Measurements from ENCODE around the gene HTR3D.
"Not testable (repeated sequence)": the region's sequence is repeated elsewhere in the genome, so short reads cannot be mapped to it uniquely, and the experiment has no call there.

Gene HTR3D

DNA sequence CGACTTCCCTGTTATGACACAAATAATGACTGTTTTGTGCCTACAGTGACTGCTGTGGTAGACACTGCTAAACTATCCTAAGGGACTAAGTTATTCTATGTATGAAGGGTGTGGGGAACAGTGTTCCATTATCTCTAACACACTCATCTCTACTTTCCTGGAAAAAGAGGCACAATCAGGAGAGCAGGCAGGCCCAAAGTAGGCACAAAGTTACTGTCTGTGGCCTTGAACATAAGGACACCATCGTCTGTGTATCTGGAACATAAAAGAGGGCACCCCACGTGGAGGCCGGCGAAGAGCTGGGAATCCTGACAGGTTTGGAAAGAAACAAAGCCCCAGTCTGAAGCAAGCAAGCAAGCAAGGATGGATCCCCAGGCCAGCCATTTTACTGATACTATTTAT is 15.4 kb upstream of the HTR3D start:
- DNase-seq: no peak

- peak; percentile 9 for DNase-seq
These were observed 14.5 kb upstream of the HTR3D start for GRCh38 chr3:184016811-184017671.

DNA sequence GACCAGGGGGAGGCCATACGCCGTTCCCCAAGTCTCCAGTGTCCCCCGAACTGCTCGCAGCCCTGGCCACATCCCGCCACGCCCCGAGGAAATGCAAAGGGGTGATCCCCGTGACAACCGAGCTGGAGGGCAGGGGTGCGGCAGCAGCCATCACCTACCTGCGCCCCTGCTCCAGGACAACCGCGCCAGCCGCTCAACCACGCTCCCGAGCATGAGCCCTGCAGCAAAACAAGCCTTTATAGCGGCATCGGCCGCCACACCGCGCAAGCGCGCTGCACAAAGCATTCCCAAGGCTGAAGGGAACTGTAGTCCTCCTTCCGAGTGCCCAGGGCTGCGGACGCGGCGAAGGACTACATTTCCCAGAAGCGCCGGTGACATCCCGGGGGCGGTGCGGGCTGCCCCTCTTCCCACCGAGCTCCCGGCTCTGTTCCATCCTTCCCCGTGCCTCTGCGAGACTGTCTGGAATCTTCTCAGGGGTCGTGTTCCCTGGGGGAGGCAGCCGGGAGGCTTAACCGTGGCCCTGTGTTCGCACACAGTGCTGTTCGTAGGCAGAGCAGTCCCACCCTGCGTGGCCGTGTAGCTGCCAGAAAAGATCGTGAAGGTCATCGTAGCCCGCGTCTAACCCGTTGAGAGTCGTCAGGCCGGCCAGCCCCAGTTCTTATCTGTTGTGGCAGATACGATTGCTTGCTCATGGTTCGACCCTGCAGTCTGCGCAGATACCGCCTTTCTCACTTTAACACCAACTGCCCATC is 13.7 kb upstream of the HTR3D start, which contains the start of gene ABCC5:
Gene ABCC5, minus strand, starts transcription at position 213 of the 752 bp plus-strand sequence. CDS start 3,492 bp downstream, outside the sequence.
- DNase-seq: peak; percentile 70

- DNase-seq: no peak
These were observed 13.0 kb upstream of the HTR3D start for GRCh38 chr3:184018424-184018973.

DNA sequence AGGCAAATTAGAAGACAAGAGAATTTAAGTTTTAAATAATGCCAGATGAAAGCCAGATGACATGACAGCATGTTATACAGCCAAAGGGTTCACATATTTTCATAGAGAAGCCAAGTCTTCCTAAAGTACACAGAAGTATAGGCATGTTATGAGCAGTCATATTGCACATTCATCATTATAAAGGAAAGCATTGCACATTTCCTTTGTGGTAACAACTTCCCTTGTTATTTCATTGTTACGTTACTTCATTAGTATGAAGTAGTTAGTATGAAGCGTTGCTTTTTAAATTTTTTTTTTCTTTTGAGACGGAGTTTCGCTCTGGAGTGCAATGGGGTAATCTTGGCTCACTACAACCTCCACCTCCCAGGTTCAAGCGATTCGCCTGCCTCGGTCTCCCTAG is 9.2 kb upstream of the HTR3D start:
- no peak for DNase-seq

DNA sequence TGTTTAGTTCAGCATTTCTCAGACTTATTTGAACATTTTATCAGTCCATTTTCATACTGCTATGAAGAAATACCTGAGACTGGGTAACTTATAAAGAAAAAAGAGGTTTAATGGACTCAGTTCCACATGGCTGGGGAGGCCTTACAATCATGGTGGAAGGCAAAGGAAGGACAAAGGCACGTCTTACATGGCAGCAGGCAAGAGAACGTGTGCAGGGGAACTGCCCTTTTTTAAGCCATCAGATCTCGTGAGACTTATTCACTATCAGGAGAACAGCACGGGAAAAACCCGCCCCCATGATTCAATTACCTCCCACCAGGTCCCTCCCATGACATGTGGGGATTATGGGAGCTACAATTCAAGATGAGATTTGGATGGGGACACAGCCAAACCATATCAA is 6.3 kb upstream of the HTR3D start:
- DNase-seq: not testable (repeated sequence)

DNA sequence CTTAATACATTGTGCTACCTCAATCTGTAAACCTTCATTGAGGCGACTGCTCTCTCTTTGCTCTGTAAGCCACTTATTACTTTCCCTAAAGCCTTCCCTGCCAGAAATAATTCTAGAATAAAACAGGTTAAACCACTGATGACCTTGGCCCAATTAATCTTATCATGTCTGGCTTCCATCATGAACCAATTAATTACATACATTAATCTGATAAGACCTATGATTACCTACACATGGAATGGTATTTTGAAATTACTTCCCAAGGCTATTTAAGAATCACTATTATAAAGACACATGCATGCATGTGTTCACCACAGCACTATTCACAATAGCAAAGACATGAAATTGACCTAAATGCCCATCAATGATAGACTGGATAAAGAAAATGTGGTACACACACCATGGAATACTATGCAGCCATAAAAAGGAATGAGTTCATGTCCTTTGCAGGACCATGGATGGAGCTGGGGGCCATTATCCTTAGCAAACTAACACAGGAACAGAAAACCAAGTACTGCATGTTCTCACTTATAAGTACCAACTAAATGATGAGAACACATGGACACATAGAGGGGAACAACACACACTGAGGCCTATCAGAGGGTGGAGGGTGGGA is 3.2 kb upstream of the HTR3D start:
- not testable (repeated sequence) for DNase-seq

GRCh38 chr3:184029443-184029842 is 2.1 kb upstream of the HTR3D start:
- no peak for DNase-seq

DNA sequence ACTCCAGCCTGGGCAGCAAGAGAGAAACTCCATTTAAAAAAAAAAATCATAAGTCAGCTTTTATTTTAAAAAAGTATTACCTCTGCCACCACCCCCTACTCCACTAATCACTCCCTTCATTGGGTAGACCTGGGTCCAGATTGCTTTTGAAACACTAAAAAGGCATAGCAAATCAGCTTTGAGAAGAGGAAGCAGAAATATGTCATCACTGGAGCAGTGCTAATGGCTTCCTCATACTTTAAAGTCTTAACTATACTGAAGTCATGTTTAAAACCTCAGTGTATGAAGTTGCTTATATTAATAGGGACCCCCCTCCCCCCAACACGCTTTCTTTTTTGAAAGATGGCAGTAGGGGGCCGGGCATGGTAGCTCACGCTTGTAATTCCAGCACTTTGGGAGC is 1.0 kb upstream of the HTR3D start:
- no peak for DNase-seq

DNA sequence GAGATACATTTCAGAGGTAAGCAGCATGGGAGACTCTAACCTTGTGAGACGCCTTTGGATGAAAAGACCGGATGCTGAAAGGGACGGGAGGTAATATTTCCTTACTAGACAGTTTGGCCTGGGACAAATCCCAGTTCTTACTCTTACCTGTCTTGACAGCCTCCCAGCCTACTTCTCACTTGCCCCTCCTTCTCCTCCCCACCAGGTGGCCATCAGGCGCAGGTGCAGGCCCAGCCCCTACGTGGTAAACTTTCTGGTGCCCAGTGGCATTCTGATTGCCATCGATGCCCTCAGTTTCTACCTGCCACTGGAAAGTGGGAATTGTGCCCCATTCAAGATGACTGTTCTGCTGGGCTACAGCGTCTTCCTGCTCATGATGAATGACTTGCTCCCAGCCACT is 6.3 kb downstream of the HTR3D start:
- DNase-seq: no peak

DNA sequence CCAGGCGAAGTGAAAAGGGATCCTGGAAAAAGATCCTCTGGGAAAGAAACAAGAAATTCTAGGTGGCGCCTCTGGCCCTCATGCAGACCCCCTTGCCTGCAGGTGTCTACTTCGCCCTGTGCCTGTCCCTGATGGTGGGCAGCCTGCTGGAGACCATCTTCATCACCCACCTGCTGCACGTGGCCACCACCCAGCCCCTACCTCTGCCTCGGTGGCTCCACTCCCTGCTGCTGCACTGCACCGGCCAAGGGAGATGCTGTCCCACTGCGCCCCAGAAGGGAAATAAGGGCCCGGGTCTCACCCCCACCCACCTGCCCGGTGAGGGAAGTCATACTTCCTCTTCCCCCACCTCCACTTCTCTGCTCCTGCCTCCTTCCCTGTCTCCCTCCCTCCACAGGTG is 6.8 kb downstream of the HTR3D start:
- not testable (repeated sequence) for DNase-seq

DNA sequence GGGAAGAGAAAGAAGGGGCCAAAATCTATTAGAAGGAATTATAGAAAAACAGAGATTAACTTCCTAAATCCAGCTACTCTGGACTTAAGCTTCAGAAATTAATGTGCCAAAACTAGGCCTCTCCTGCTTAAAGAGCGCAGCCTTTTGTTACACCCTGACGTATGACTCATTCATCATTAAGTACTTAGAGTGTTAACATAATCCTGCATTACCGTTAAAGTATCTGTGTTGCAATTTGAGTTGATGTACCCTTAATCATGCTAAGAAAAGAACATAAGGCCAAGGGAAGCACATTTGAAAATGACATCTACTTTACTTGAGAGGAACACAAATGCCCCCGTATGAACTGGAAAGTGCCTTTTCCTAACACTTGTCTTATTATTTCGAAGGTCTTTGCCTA is 7.9 kb downstream of the HTR3D start:
- DNase-seq: no peak

- DNase-seq: no peak
These were observed 8.5 kb downstream of the HTR3D start for GRCh38 chr3:184040010-184040409.

GRCh38 chr3:184042617-184043016 is 11.1 kb downstream of the HTR3D start:
- DNase-seq: no peak

DNA sequence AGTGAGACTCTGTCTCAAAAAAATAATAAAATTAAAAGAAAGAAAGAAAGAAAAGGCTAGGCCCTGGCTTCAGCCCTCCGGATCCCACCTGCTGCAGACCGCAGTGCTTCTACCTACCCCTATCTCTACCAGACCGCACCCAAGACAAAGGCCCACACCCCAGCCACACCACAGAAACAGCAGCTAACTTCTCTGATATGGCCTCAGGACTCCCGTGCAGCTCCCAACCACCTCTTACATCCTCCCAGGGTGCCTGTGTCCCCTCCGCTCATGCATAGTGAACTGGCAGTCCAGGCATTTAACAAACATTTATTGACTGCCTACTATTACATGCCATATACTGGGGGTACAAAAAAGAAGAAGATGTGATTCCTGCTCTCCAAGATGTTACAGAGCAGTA is 14.5 kb downstream of the HTR3D start:
- DNase-seq: no peak

DNA sequence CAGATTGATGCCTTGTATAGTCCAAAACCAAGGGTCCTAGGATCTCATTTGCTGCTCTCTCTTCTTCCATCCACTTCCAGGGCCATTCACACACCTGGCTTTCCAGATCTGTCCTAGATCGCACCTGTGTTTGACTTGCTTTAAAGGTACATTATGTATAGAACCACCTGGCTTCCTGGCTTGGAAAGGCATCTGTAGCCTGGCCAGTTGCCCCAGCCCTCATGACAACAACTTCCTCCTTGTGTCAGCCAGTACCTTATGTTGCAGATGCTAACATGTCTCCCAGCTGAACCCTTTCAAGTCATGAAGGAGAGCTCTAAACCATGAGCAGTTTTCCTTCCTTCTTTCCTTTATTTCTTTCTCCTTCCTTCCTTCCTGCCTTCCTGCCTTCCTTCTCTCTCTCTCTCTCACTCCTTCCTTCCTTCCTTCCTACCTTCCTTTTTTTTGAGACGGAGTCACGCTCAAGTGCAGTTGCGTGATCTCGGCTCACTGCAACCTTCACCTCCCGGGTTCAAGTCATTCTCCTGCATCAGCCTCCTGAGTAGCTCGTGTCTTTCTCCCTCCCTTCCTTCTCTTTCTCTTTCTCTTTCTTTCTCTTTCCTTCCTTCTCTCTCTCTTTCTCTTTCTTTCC is 18.8 kb downstream of the HTR3D start:
- DNase-seq: no peak

DNA sequence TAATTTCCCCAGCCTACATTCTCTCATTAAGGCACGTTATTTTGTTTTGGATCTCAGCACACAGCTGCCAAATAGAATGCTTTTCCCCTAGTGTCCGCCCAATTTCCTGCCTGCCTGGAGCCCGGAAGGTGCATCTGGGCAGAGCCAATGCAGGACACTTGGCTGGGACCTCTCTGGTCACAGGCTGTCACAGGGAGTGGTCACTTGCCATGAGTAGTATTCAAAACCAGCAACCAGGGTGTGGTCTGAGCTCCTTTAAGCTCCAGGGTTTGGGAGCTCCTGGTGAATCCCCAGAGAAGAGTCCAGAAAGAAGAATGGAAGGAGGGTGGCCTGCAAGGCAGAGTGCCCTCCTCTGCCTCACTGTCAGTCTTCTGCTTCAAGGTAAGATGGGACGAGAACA is 21.2 kb downstream of the HTR3D start, which contains the start of gene HTR3C:
Gene HTR3C, plus strand, starts transcription at position 281 of the 400 bp plus-strand sequence. Its CDS starts 34 bp downstream, at position 315.
- DNase-seq: no peak

DNA sequence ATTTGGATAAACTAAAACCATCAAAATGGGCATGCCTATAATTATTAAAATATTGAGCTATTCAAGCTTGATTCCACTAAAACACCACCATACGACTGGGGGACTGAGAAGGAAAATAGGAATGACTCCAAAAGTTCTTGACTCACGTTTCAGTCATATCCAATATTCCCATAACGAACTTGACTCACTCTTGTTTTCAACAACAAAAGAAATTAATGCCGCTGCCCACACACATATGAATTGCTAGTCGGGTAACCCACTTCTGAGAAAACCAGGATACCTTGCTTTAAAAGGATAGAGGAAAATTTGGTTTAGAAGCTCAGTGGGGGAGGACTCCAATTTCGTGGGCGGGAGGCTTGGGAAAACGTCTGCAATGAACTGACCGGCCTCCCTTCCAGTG is 26.5 kb downstream of the HTR3D start:
- no peak for DNase-seq

- DNase-seq: no peak
These were observed 27.9 kb downstream of the HTR3D start for GRCh38 chr3:184059424-184059823.

DNA sequence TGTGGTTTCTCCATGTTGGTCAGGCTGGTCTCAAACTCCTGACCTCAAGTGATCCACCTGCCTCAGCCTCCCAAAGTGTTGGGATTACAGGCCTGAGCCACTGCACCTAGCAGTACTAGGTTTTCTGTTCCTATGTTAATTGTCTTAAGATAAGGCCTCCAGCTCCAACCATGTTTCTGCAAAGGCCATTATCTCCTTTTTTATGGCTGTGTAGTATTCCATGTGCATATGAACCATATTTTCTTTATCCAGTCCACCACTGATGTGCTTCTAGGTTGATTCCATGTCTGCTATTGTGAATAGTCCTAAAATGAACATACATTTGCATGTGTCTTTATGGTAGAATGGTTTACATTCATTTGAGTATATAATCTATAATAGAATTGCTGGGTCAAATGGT is 31.1 kb downstream of the HTR3D start:
- DNase-seq: no peak

GRCh38 chr3:184066211-184066610 is 34.7 kb downstream of the HTR3D start:
- DNase-seq: no peak

GRCh38 chr3:184067573-184068055 is 36.1 kb downstream of the HTR3D start:
- no peak for DNase-seq

Measured in effector CD4-positive, alpha-beta T cell (primary cell).